GM20431 (cell line): ENCODE results near the gene SNX12.
"Not testable (repeated sequence)": the region's sequence is repeated elsewhere in the genome, so short reads cannot be mapped to it uniquely, and the experiment has no call there.

Experiments used
- in situ Hi-C: fragments of 300-500 bp; cut with MseI, MboI; formaldehyde crosslinking; loops from one replicate; pipeline ENCODE4 v1.15.0; 2020; ENCODE audit warnings: low sequenced_read_pairs; ENCODE audit not compliant: unreplicated experiment

Gene SNX12

GRCh38 chrX:71095033-71095432, 26.9 kb upstream of the SNX12 start:
- in situ Hi-C loops = no loop called here

- in situ Hi-C loops = no loop called here
Measured at GRCh38 chrX:71091263-71091662, 23.1 kb upstream of the SNX12 start.

GRCh38 chrX:71085900-71086299, 17.8 kb upstream of the SNX12 start:
- in situ Hi-C loops = no loop called here

GRCh38 chrX:71082822-71083221, 14.7 kb upstream of the SNX12 start:
- in situ Hi-C loops = no loop called here

GRCh38 chrX:71082124-71082647, 14.1 kb upstream of the SNX12 start:
- in situ Hi-C loops = no loop called here

GRCh38 chrX:71081330-71082123, 13.4 kb upstream of the SNX12 start:
- in situ Hi-C loops = no loop called here

- in situ Hi-C loops = no loop called here
Measured at GRCh38 chrX:71070531-71070930, 2.4 kb upstream of the SNX12 start.

- in situ Hi-C loops = no loop called here
Measured at GRCh38 chrX:71067712-71068043, 456 bp downstream of the SNX12 start.

GRCh38 chrX:71067089-71067488, 1.0 kb downstream of the SNX12 start:
- in situ Hi-C loops = no loop called here

- in situ Hi-C loops = no loop called here
Measured at GRCh38 chrX:71060127-71060526, 8.0 kb downstream of the SNX12 start.

GRCh38 chrX:71057848-71058530, 10.1 kb downstream of the SNX12 start:
- in situ Hi-C loops = no loop called here

GRCh38 chrX:71056867-71057266, 11.3 kb downstream of the SNX12 start:
- in situ Hi-C loops = no loop called here

GRCh38 chrX:71053217-71053621, 14.9 kb downstream of the SNX12 start:
- in situ Hi-C loops = no loop called here

- in situ Hi-C loops = no loop called here
Measured at GRCh38 chrX:71052721-71053120, 15.4 kb downstream of the SNX12 start.

- in situ Hi-C loops = not testable (repeated sequence)
Measured at GRCh38 chrX:71047891-71048290, 20.2 kb downstream of the SNX12 start.

- in situ Hi-C loops = no loop called here
Measured at GRCh38 chrX:71017396-71017939, 50.7 kb downstream of the SNX12 start.
